Measurements from ENCODE around the gene PTPRO.

DNA sequence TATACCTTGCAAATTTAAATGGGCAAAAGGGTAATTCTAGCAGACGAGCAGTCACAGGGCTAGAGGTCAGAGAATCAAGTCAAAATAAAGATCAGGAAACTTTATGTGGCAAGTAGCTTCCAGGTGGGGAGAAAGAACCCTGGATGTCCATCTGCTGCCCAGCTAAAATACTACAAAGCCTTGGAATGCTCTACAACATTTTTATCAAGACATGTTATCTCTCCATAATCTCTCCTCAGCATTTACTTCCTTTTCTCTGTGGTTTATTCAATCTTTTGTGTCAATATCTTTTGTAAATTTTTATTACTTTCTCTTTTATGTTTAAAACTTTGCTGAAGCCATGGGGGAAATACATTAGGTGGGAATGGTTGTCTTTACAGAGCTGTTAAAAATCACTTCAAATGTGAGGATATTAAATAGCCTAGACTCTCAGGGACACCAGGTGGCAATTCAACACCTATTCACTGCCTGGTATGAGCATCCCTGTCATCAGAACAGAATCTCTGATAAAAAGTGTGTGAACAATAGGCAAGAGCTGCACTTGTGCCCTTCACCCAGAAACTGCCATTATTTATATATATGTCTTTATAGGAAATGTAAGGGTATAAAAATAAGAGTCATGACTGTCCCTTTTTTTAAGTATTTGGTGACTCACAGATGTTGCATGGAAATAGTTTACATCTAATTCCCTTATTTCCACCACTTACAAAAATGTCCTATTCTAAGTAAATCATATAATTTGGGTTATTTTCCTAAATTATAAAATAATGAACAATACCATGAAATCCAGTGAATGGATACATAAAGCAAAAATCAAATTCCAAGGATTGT lies 314.0 kb downstream of the PTPRO start:
- TF ChIP-seq, protein P1, sequence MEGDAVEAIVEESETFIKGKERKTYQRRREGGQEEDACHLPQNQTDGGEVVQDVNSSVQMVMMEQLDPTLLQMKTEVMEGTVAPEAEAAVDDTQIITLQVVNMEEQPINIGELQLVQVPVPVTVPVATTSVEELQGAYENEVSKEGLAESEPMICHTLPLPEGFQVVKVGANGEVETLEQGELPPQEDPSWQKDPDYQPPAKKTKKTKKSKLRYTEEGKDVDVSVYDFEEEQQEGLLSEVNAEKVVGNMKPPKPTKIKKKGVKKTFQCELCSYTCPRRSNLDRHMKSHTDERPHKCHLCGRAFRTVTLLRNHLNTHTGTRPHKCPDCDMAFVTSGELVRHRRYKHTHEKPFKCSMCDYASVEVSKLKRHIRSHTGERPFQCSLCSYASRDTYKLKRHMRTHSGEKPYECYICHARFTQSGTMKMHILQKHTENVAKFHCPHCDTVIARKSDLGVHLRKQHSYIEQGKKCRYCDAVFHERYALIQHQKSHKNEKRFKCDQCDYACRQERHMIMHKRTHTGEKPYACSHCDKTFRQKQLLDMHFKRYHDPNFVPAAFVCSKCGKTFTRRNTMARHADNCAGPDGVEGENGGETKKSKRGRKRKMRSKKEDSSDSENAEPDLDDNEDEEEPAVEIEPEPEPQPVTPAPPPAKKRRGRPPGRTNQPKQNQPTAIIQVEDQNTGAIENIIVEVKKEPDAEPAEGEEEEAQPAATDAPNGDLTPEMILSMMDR (IDR thresholded peaks at IDR 0.05): no peak
- no peak for TF ChIP-seq POLR2A (IDR thresholded peaks at IDR 0.05)
